ENCODE data around the gene TUBA1C. TPM values are rescaled to one million over a fixed set of nuclear protein-coding genes. Genes with fewer than 3 reads are reported as not detected.

TUBA1C gene
- total RNA-seq (121 and 164 TPM in 2 replicates), polyA plus RNA-seq (1,111 and 2,663 TPM in 2 replicates), polyA minus RNA-seq (ENCODE audit: low replicate concordance) (1,833 and 3,318 TPM in 2 replicates)
- 412 and 839 TPM in 2 replicates for polyA plus RNA-seq (2012)

DNA sequence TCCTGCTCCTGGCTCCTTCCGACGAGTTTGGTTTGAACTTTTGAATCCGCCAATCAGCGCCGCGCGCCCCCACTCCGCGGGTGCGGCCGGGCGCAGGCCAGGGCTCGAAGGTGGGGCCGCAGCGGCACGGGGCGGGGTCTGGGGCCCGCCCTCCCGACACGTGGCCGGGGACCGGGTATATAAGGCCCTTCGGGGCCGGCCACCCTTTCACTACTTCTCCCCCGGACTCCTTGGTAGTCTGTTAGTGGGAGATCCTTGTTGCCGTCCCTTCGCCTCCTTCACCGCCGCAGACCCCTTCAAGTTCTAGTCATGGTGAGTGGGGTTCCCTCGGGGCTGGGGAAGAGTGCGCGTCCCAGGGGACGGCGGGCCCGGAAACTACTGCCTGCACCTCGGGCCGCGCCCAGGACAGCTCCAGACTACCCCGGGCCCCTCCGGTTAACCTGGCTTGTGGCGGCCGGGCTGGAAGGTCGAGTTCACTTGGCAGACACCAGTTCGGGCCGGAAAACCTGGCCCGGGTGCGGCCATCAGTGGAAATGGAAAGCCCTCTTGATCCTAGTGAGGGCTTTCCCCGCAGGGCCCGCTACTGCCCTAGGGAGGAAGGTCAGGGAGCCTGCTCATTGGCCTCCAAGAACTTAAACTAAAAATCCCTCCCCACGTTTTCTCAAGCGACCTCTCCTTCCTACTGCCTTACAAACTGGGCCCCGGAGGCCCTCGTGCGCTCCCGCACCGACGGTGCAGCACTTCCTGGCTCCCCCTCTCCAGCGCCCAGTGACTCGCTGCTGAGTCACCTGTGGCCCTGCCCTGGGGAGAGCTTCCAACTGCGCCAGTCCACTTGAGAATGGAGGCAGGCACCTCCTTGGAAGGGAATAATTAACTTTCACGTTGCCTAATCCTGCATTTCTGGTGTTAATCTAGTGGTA, at the start of gene TUBA1C:
Gene TUBA1C, plus strand, starts transcription at position 210 of the 920 bp plus-strand sequence. Its CDS starts 100 bp downstream, at position 310.
- peak; percentile 94 for DNase-seq (ENCODE audit: low read depth in 2 of 2)
- H3K4me1 ChIP-seq (ENCODE audit: control insufficient read depth, extremely low read depth, insufficient read depth, low read length): peaks cover 22% of the 10 kb centered on the region
- peak within 1 kb of the TSS; percentile 87 to 99 (median 94) for H3K4me3 ChIP-seq (replicated peaks in 1 of 4; ENCODE audit: control extremely low read depth in 1 of 4, insufficient read depth in 1 of 4, low read depth in 3 of 4, low read length in 4 of 4)
- H3K79me2 ChIP-seq (ENCODE audit: control insufficient read depth, insufficient read depth, low read length): peaks cover 56% of the 10 kb centered on the region
- peak within 1 kb of the TSS; percentile 98 for H3K27ac ChIP-seq (ENCODE audit: insufficient read depth, low read length)
- H3K36me3 ChIP-seq (ENCODE audit: control insufficient read depth, insufficient read depth, low read length): peaks cover 10% of the 10 kb centered on the region
- peak within 1 kb of the TSS; percentile 59 for H2AFZ ChIP-seq (ENCODE audit: low read length)
- TF ChIP-seq, protein P1, sequence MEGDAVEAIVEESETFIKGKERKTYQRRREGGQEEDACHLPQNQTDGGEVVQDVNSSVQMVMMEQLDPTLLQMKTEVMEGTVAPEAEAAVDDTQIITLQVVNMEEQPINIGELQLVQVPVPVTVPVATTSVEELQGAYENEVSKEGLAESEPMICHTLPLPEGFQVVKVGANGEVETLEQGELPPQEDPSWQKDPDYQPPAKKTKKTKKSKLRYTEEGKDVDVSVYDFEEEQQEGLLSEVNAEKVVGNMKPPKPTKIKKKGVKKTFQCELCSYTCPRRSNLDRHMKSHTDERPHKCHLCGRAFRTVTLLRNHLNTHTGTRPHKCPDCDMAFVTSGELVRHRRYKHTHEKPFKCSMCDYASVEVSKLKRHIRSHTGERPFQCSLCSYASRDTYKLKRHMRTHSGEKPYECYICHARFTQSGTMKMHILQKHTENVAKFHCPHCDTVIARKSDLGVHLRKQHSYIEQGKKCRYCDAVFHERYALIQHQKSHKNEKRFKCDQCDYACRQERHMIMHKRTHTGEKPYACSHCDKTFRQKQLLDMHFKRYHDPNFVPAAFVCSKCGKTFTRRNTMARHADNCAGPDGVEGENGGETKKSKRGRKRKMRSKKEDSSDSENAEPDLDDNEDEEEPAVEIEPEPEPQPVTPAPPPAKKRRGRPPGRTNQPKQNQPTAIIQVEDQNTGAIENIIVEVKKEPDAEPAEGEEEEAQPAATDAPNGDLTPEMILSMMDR (conservative IDR thresholded peaks at IDR 0.05 in 1 of 2, IDR thresholded peaks at IDR 0.05 in 1 of 2; ENCODE audit: low read depth in 1 of 2, low read length in 2 of 2): peak in 1 of 2 donors; percentile 1
- no peak for TF ChIP-seq EZH2 (IDR thresholded peaks at IDR 0.05; ENCODE audit: low read length, missing control alignments)
- H3K9ac ChIP-seq (ENCODE audit: insufficient read depth, low read length): peak within 1 kb of the TSS; percentile 97
- no peaks in the 10 kb centered on the region for H3K27me3 ChIP-seq (ENCODE audit: control insufficient read depth, insufficient read depth, low read length)
- H4K20me1 ChIP-seq (ENCODE audit: control insufficient read depth, extremely low read depth, insufficient read depth, low read length): peaks cover 4% of the 10 kb centered on the region
- H3K4me2 ChIP-seq (ENCODE audit: extremely low read depth, insufficient read depth, low read length): peak within 1 kb of the TSS; percentile 93
- H3K9me3 ChIP-seq (ENCODE audit: control insufficient read depth, insufficient read depth, low read depth, low read length): no peaks in the 10 kb centered on the region

DNA sequence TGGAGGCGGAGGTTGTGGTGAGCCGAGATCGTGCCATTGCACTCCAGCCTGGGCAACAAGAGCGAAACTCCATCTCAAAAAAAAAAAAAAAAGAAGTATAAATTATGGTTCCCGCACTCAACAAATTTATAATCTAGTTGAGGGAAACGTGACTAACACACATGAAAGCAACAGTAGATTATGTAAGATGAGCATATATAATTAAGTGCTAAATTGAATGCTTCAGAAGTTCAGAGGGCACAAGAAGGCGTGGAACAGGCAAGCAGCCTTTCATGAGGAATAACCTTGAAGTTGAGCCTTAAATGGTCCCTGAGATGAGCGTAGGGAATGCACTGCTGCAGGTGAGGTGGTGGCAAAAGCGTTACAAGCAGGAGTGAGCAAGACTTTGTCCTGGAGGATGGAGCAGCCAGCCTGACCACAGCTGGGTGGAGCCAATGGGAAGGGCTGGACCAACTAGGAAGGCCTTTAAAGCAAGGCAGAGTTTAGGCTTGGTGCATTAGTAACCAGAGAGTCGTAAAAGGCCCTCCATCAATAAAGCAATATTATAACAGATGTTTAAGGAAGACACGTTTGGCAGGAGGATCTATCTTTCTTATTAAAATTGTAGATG, 45.4 kb upstream of the TUBA1C start:
- peaks cover 14% of the 10 kb centered on the region for H3K4me1 ChIP-seq (ENCODE audit: control insufficient read depth, extremely low read depth, insufficient read depth, low read length)
- H3K9me3 ChIP-seq (ENCODE audit: control insufficient read depth, insufficient read depth, low read depth, low read length): no peaks in the 10 kb centered on the region
- no peaks in the 10 kb centered on the region for H3K79me2 ChIP-seq (ENCODE audit: control insufficient read depth, insufficient read depth, low read length)
- H2AFZ ChIP-seq (ENCODE audit: low read length): no peak overlapping the region
- H3K9ac ChIP-seq (ENCODE audit: insufficient read depth, low read length): no peak overlapping the region
- DNase-seq (ENCODE audit: low read depth in 2 of 2): no peak
- H3K27ac ChIP-seq (ENCODE audit: insufficient read depth, low read length): no peak overlapping the region
- no peaks in the 10 kb centered on the region for H3K27me3 ChIP-seq (ENCODE audit: control insufficient read depth, insufficient read depth, low read length)
- H3K4me2 ChIP-seq (ENCODE audit: extremely low read depth, insufficient read depth, low read length): no peak overlapping the region
- no peaks in the 10 kb centered on the region for H4K20me1 ChIP-seq (ENCODE audit: control insufficient read depth, extremely low read depth, insufficient read depth, low read length)
- TF ChIP-seq, protein P1 (conservative IDR thresholded peaks at IDR 0.05 in 1 of 2, IDR thresholded peaks at IDR 0.05 in 1 of 2; ENCODE audit: low read depth in 1 of 2, low read length in 2 of 2): no peak
- no peak for TF ChIP-seq EZH2 (IDR thresholded peaks at IDR 0.05; ENCODE audit: low read length, missing control alignments)
- no peaks in the 10 kb centered on the region for H3K36me3 ChIP-seq (ENCODE audit: control insufficient read depth, insufficient read depth, low read length)
- no peak overlapping the region for H3K4me3 ChIP-seq (replicated peaks in 1 of 4; ENCODE audit: control extremely low read depth in 1 of 4, insufficient read depth in 1 of 4, low read depth in 3 of 4, low read length in 4 of 4)

DNA sequence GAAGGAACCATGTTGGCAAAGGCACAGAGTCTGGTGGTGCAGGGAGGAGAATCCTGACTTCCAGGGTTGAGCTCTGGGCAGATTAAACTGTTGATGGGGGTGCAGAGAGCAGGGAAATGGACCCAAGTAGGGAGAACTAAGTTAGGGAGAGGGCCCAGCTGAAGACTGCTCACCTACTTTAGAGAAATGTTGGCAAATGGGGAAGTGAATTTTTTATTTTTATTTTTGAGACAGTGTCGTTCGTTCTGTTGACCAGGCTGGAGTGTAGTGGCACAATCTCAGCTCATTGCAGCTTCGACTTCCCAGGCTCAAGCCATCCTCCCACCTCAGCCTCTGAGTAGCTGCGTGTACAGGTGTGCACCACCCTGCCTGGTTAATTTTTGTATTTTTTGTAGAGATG, 43.9 kb upstream of the TUBA1C start:
- no peaks in the 10 kb centered on the region for H3K36me3 ChIP-seq (ENCODE audit: control insufficient read depth, insufficient read depth, low read length)
- peaks cover 10% of the 10 kb centered on the region for H3K4me1 ChIP-seq (ENCODE audit: control insufficient read depth, extremely low read depth, insufficient read depth, low read length)
- H3K27me3 ChIP-seq (ENCODE audit: control insufficient read depth, insufficient read depth, low read length): no peaks in the 10 kb centered on the region
- H3K4me2 ChIP-seq (ENCODE audit: extremely low read depth, insufficient read depth, low read length): no peak overlapping the region
- H3K9me3 ChIP-seq (ENCODE audit: control insufficient read depth, insufficient read depth, low read depth, low read length): no peaks in the 10 kb centered on the region
- H3K79me2 ChIP-seq (ENCODE audit: control insufficient read depth, insufficient read depth, low read length): no peaks in the 10 kb centered on the region
- no peak overlapping the region for H2AFZ ChIP-seq (ENCODE audit: low read length)
- DNase-seq (ENCODE audit: low read depth in 2 of 2): no peak
- no peaks in the 10 kb centered on the region for H4K20me1 ChIP-seq (ENCODE audit: control insufficient read depth, extremely low read depth, insufficient read depth, low read length)
- H3K4me3 ChIP-seq (replicated peaks in 1 of 4; ENCODE audit: control extremely low read depth in 1 of 4, insufficient read depth in 1 of 4, low read depth in 3 of 4, low read length in 4 of 4): no peak overlapping the region
- H3K27ac ChIP-seq (ENCODE audit: insufficient read depth, low read length): no peak overlapping the region
- no peak for TF ChIP-seq EZH2 (IDR thresholded peaks at IDR 0.05; ENCODE audit: low read length, missing control alignments)
- TF ChIP-seq, protein P1 (conservative IDR thresholded peaks at IDR 0.05 in 1 of 2, IDR thresholded peaks at IDR 0.05 in 1 of 2; ENCODE audit: low read depth in 1 of 2, low read length in 2 of 2): no peak
- no peak overlapping the region for H3K9ac ChIP-seq (ENCODE audit: insufficient read depth, low read length)

Data from fibroblast of lung (primary cell).